K562 treated with DMSO at 1 percent for 4 hours (cell line): ENCODE results near the gene TMIGD2. TPM values are rescaled to one million over a fixed set of nuclear protein-coding genes. Genes with fewer than 3 reads are reported as not detected.

Experiments used
- total RNA-seq: library from RNA; unstranded; fragments of 300-600 nt; gene quantifications from 2 replicates; pipeline ENCODE4 v1.2.3, GENCODE V29; 2022; ENCODE audit not compliant: insufficient read depth

Gene TMIGD2
- not detected in 2 replicates for total RNA-seq

GRCh38 chr19:4302243-4302640 lies at the start of gene TMIGD2:
TSS of gene TMIGD2 (minus strand) at chr19:4302389. CDS start at chr19:4302385, 4 bp downstream.

GRCh38 chr19:4343370-4344307 lies 41.5 kb upstream of the TMIGD2 start, which contains the start of gene MPND:
TSS of gene MPND (plus strand) at chr19:4343562. CDS start at chr19:4343594, 32 bp downstream.

GRCh38 chr19:4338441-4339355 lies 36.5 kb upstream of the TMIGD2 start, which contains the start of gene STAP2:
TSS of gene STAP2 (minus strand) at chr19:4338827. CDS start at chr19:4338753, 74 bp downstream.

GRCh38 chr19:4304538-4305256 lies 2.5 kb upstream of the TMIGD2 start, which contains the start of gene FSD1:
TSS of gene FSD1 (plus strand) at chr19:4304598. CDS start at chr19:4304747, 149 bp downstream.

GRCh38 chr19:4278419-4279266 lies 23.5 kb downstream of the TMIGD2 start, which contains the start of gene SHD:
TSS of gene SHD (plus strand) at chr19:4279266. CDS start at chr19:4280064, 798 bp downstream.

GRCh38 chr19:4246767-4247593 lies 55.2 kb downstream of the TMIGD2 start, which contains the start of gene YJU2:
TSS of gene YJU2 (plus strand) at chr19:4247080. CDS start at chr19:4247147, 67 bp downstream.

Other genes starting within 250 kb of the TMIGD2 start
- 20.1 and 27.7 TPM in 2 replicates for gene ZBTB7A, start 235.5 kb downstream of the TMIGD2 start, total RNA-seq
- 283 and 292 TPM in 2 replicates for gene MAP2K2, start 178.3 kb downstream of the TMIGD2 start, total RNA-seq
- gene CREB3L3, start 148.8 kb downstream of the TMIGD2 start, total RNA-seq = not detected in 2 replicates
- 30.7 and 40.3 TPM in 2 replicates for gene SIRT6, start 119.8 kb downstream of the TMIGD2 start, total RNA-seq
- gene ANKRD24, start 119.7 kb downstream of the TMIGD2 start, total RNA-seq = 0.24 and 0.30 TPM in 2 replicates
- gene EBI3, start 72.9 kb downstream of the TMIGD2 start, total RNA-seq = 0.85 TPM in 1 of 2 replicates, not detected in the other
- 25.6 and 27.0 TPM in 2 replicates for gene YJU2, start 55.3 kb downstream of the TMIGD2 start, total RNA-seq
- gene SHD, start 23.1 kb downstream of the TMIGD2 start, total RNA-seq = 0.55 and 1.1 TPM in 2 replicates
- gene FSD1, start 2.2 kb upstream of the TMIGD2 start, total RNA-seq = 0.74 and 0.93 TPM in 2 replicates
- gene STAP2, start 36.4 kb upstream of the TMIGD2 start, total RNA-seq = 0.70 and 0.85 TPM in 2 replicates
- gene MPND, start 41.2 kb upstream of the TMIGD2 start, total RNA-seq = 12.9 and 15.1 TPM in 2 replicates
- gene SH3GL1, start 98.2 kb upstream of the TMIGD2 start, total RNA-seq = 77.3 and 84.6 TPM in 2 replicates
- gene CHAF1A, start 100.3 kb upstream of the TMIGD2 start, total RNA-seq = 58.3 and 66.5 TPM in 2 replicates
- gene UBXN6, start 155.4 kb upstream of the TMIGD2 start, total RNA-seq = 120 and 153 TPM in 2 replicates
- gene HDGFL2, start 169.9 kb upstream of the TMIGD2 start, total RNA-seq = 38.3 and 46.6 TPM in 2 replicates
- gene PLIN4, start 216.1 kb upstream of the TMIGD2 start, total RNA-seq = 0.22 and 0.23 TPM in 2 replicates
- 1.2 TPM in 1 of 2 replicates, not detected in the other for gene PLIN5, start 232.8 kb upstream of the TMIGD2 start, total RNA-seq
- 15.1 and 16.1 TPM in 2 replicates for gene LRG1, start 237.6 kb upstream of the TMIGD2 start, total RNA-seq